GM15510 (cell line): ENCODE results near the gene SLC38A1.

Experiments used
- POLR2A ChIP-seq: IDR thresholded peaks from 3 replicates; pipeline ENCODE4 v1.6.1; 2011; ENCODE audit warnings: borderline replicate concordance; ENCODE audit not compliant: insufficient read length; ENCODE audit errors: extremely low read depth

SLC38A1 gene

GRCh38 chr12:46154221-46154985 lies 114.4 kb downstream of the SLC38A1 start:
- TF ChIP-seq POLR2A, result no peak

DNA sequence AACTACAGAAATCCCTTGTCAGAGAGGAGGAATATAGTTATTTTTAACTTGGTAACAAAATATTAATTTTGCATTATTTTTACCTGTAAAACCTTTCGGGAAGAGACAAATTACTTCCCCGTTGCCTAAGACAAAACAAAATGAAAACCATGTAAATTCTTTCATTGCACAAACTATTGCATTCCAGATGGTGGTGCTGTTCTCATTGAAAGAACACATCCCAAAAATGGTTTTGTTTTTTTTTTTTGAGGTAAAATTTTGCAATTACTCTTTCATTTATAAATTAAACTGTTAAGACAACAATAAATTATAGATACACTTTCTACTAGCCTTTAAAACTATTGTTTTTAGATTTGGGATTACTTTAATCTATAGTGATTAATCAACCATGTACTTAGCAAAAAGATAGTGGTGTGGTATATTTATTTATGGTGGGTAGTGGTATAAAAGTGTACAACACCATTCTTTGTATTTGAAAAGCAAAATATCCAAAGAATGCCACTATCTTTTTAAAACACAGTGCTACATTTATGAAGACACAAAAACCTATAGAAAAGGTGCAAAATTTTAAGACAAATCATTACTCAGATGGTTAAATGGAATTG lies 115.5 kb downstream of the SLC38A1 start:
- no peak for TF ChIP-seq POLR2A

DNA sequence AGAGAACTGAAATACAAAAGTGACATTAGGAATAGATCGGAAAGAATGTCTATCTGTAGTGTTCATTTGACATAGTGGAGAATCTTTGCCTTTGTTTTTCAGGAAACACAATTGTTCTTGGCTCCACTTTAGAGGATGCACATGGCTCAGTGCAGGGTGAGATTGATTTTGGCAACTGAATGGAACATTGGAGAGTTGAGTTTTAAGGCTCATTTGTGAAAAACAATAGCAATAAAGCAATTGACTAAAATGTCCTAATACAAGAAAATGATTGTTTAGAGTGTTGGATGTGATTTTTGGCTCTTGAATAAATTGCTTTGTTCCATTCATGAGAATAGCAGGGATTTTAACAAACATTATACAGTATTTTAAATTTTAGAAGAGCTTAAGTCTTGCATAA lies 116.4 kb downstream of the SLC38A1 start:
- no peak for TF ChIP-seq POLR2A

DNA sequence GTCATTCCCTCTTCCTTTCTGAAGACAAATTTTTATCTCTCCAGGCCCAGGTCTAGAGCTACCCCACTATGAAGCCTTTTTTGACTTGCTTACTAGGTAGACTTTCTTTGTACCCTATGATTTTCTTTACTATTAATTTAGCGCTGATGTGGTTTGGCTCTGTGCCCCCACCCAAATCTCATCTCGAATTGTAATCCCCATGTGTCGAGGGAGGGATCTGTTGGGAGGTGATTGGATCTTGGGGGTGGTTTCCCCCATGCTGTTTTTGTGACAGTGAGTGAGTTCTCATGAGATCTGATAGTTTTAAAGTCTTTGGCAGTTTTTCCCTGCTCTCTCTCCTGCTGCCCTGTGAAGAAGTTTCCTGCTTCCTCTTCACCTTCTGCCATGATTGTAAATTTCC lies 118.1 kb downstream of the SLC38A1 start:
- TF ChIP-seq POLR2A, result no peak

- TF ChIP-seq POLR2A, result no peak
These were observed 118.9 kb downstream of the SLC38A1 start for GRCh38 chr12:46149905-46150304.

DNA sequence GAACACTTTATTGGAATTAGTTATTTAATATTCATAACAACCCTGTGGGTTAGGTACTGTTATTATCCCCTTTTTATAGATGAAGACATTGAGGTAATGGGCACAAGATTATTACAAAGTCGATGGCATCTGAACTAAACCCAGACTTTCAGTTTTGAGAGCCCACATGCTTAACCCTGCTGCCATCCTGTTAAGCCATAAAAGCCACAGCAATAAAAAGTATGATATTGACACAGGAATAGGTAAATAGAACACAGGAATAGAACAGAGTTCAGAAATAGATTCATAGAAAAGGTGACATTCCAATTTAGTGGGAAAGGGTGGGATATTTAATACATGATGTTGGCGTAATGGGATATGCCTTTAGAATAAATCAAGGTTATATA lies 119.8 kb downstream of the SLC38A1 start:
- TF ChIP-seq POLR2A, result no peak

GRCh38 chr12:46148327-46149078 lies 120.3 kb downstream of the SLC38A1 start:
- TF ChIP-seq POLR2A, result no peak

DNA sequence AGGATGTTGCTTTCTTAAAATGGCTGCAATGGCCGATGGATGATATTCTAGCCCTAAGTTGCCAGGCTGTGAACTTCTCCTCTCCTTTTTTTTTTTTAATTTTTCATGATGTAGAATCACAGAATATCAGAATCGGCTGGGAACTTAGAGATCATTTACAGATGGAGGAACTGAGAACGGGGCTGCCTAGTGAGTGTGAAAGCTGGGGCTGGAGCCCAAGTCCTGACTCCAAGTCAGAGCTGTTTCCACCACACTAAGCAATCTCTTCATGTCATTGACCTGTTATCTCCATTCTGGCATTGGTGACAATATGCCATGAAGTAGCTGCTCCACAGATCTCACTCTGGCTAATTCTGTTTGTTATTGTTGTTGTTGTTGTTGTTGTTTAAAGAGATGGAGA lies 121.7 kb downstream of the SLC38A1 start:
- no peak for TF ChIP-seq POLR2A

GRCh38 chr12:46145881-46146280 lies 123.0 kb downstream of the SLC38A1 start:
- no peak for TF ChIP-seq POLR2A

- no peak for TF ChIP-seq POLR2A
These were observed 124.4 kb downstream of the SLC38A1 start for GRCh38 chr12:46144433-46144832.

GRCh38 chr12:46136249-46136648 lies 132.6 kb downstream of the SLC38A1 start:
- no peak for TF ChIP-seq POLR2A

DNA sequence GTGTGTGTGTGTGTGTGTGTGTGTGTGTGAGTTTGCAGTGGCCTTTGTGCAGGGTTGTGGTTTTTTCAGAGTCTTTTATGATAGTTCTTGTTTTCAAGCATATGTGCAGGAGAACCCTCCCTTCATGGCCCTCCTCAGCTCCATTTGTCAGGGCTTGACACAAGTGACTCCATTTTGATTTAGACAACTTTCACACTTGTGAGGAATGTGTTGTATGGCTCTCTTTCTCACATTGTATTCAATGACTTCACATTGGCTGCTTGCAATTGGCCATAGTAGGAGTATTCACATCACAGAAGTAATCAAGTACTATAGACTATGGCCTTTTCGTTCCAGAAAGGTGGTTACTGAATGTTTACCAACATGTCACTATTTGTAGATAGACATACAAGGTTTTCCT lies 133.1 kb downstream of the SLC38A1 start:
- no peak for TF ChIP-seq POLR2A

DNA sequence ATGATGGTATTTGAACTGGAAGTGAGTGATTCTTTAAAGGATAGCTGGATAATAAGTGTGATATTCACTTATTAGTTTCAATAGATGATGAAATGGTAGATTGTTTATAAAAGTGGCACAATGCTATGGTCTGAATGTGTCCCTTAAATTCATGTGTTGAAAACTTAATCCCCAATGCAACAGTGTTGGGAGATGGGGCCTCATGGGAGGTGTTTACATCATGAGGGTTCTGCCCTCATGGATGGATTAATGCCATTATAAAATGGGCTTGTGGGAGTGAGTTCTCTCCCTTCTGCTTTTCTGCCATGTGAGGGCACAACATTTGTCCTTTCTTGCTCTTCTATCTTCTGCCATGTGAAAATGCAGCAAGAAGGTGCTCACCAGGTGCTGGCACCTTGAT lies 134.0 kb downstream of the SLC38A1 start:
- TF ChIP-seq POLR2A, result no peak

DNA sequence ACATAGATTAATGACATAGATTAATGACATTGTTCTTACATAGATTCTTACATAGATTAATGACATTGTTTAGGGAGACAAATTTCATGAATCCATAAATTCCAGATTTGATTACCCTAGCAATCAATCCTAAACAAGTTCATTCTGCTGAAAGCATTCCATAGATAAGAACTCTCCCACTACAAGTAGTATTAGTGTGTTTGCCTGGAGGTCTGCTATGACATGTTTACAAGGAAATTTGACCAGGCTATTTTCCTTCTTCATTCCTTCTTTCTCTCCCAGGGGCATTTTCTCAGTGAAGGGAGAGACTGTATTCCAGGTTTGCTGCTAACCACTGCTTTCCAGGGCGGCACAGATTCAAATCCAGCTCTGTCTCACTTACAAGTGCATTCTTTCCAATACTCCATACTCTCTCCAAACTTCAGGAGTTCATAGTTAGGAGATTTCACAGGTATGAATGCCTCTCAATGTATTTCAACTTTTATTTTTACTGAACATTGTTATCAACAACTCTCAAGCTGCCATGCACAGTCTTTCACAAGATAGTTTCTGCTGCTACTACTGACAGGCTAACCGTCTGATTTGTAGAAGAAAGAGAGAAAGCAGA lies 134.5 kb downstream of the SLC38A1 start:
- TF ChIP-seq POLR2A, result no peak

DNA sequence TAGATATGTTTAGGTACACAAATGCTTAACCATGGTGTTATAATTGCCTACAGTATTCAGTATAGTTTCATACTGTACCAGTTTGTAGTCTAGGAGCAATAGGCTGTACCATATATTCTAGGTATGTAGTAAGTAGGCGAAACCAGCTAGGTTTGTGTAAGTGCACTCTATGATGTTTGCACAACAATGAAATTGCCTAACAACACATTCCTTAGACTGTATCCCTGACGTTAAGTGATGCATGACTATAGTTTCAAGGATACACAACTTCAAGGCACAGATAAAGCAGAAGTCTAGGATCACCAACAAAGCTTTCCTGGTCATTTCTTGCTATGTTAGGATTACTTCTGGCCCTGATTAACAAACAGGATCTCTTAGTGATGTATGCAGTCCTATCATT lies 135.1 kb downstream of the SLC38A1 start:
- no peak for TF ChIP-seq POLR2A
